ES-I3 (cell line): ENCODE data around the gene RAB7A.
"Not testable (repeated sequence)": the region's sequence is repeated elsewhere in the genome, so short reads cannot be mapped to it uniquely, and the experiment has no call there.

ENCODE experiments used
- H3K36me3 ChIP-seq: 2 replicates; pipeline ENCODE4 v1.6.1; 2013; ENCODE audit warnings: mild to moderate bottlenecking, low read length, control low read depth, moderate library complexity; ENCODE audit not compliant: insufficient read depth
- H3K4me1 ChIP-seq: 2 replicates; pipeline ENCODE4 v1.6.1; 2013; ENCODE audit warnings: mild to moderate bottlenecking, control low read depth, low read length; ENCODE audit not compliant: insufficient read depth
- H3K9ac ChIP-seq: 2 replicates; pipeline ENCODE4 v1.6.1; 2013; ENCODE audit warnings: low read depth, mild to moderate bottlenecking, low read length, moderate library complexity
- H3K9me3 ChIP-seq: 2 replicates; pipeline ENCODE4 v1.6.1; 2013; ENCODE audit warnings: mild to moderate bottlenecking, low read length, moderate library complexity; ENCODE audit not compliant: control insufficient read depth, insufficient read depth

RAB7A gene

DNA sequence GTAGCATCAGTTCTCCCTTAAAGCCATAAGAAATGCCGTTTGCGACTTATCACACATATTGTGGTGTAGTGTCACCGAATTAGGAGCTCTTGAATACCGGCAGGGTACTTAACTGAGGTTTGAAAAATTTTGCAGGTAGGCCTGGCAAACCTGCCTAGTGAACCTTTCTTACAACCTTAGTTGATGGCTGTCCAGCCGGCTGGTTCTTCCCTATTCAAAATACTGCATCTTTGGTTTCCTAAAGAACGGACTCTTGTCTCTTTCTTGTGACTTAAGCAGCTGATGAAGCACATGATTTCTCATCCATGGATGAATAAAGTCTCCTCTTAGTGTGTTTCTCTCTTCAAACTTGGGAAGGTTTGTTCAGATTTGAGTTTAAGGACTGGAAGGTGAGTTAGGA, 1.5 kb downstream of the RAB7A start:
- Histone ChIP-seq H3K9ac (peak overlapping the region; percentile 94; the same call in 1 of the 2 replicates), H3K9me3 (no peaks in the 10 kb centered on the region), H3K4me1 (peaks cover 28% of the 10 kb centered on the region), H3K36me3 (no peaks in the 10 kb centered on the region)

DNA sequence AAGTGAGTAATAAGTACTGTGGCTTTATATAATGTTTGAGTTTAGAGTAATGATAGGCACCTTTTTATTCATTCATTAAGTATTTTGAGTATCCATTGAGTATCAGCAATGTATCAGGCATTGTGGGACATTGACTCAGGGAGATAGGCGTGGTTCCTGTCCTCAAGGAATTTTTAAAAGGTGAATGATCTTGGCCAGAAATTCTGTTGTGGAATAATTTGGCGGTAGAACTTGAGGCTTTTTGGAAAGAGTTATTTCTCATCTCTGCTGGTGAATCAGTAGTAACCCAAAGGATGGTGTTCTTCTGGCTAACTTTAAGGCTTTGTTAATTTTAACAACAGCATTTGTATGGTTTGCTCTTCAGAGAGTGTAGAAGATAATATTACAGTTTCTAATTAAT, 2.0 kb downstream of the RAB7A start:
- peaks cover 27% of the 10 kb centered on the region for H3K4me1 ChIP-seq
- H3K36me3 ChIP-seq: no peaks in the 10 kb centered on the region
- peak overlapping the region; percentile 94; the same call in 1 of the 2 replicates for H3K9ac ChIP-seq
- no peaks in the 10 kb centered on the region for H3K9me3 ChIP-seq

DNA sequence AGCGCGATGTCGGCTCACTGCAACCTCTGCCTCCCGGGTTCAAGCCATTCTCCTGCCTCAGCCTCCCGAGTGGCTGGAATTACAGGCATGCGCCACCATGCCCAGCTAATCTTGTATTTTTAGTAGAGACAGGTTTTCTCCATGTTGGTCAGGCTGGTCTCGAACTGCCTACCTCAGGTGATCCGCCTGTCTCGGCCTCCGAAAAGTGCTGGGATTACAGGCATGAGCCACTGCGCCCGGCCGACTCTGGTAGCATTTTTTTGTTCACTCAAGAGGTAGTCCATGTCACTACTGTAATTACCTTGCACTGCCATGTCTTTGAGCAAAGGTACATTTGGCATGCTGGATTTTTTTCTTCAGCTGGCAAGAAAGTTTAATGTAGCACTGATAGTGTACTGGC, 2.5 kb downstream of the RAB7A start:
- H3K36me3 ChIP-seq, H3K9me3 ChIP-seq, H3K9ac ChIP-seq: not testable (repeated sequence)
- H3K4me1 ChIP-seq: peaks cover 22% of the 10 kb centered on the region

DNA sequence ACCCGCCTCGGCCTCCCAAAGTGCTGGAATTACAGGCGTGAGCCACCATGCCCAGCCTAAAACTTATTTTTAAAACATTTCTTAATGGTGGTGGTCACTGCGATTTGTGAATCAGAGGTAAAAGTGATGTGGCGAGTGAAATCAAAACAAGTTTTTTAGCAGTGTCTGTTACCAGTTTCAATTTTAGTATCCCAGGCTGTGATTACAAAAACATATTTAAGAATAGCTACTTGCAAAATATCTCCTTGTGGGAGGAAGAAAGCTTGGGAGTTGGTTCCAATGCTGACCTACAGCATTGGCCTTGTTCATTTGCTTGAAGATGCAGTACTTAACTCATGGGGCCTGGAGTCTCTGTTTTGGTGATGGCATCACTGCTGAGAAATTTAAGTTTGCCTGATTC, 4.5 kb downstream of the RAB7A start:
- Histone ChIP-seq H3K9ac (no peak overlapping the region), H3K36me3 (no peaks in the 10 kb centered on the region; the same call in 1 of the 2 replicates), H3K9me3 (no peaks in the 10 kb centered on the region), H3K4me1 (peaks cover 15% of the 10 kb centered on the region)

DNA sequence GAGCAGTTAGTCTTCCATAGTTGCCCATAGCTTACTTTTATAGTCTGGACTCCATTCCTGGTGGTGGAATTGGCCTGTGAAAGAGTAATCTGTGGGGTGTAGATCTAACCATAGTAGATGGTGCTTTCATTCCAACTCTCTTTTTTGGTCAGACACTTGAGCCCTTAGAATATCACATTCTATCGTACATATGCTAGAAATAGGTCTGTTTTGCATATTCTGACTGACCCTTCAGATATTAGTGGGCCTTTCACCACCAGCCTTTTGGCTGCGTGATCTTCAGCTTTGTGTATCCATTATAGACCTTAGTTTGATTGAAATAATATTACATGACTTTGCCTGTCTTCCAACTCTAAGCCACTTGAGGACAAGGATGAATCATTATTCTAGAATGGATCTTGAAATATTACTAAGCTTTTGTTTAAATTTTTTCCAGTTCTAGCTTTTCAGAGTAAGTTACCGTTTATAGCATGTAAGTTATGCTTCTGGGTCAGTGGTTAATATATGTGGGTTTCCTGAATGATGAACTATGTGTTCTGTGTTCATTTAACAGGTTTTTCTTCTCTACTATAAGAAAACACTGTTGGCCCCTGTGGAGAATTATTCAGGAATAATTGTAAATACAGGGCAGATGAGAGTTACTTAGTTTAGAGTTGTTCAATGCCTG, 8.7 kb downstream of the RAB7A start:
- Histone ChIP-seq H3K4me1 (peaks cover 11% of the 10 kb centered on the region; the same call in 1 of the 2 replicates), H3K9me3 (no peaks in the 10 kb centered on the region; the same call in 1 of the 2 replicates), H3K36me3 (no peaks in the 10 kb centered on the region; the same call in 1 of the 2 replicates), H3K9ac (no peak overlapping the region)

DNA sequence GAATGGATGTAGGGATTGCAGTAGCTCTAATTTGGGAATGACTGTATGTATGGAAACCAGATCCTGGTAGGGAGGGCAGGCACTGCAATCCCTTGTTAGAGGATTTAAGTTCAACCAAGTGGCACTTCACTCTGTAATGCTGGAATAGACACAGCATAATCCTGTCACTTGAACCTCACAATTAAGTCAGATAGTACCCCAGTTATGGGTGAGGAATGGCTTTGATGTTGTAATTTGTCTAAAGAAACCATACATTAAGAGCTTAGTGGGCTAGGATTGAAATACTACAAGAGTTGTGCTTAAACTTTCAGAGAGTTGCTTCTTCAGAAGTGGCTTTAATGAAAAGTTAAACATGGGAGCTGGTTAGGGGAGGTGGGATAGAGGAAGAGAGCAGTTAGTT, 9.3 kb downstream of the RAB7A start:
- no peaks in the 10 kb centered on the region; the same call in 1 of the 2 replicates for H3K9me3 ChIP-seq
- no peaks in the 10 kb centered on the region; the same call in 1 of the 2 replicates for H3K36me3 ChIP-seq
- H3K9ac ChIP-seq: no peak overlapping the region
- H3K4me1 ChIP-seq: peaks cover 11% of the 10 kb centered on the region; the same call in 1 of the 2 replicates

DNA sequence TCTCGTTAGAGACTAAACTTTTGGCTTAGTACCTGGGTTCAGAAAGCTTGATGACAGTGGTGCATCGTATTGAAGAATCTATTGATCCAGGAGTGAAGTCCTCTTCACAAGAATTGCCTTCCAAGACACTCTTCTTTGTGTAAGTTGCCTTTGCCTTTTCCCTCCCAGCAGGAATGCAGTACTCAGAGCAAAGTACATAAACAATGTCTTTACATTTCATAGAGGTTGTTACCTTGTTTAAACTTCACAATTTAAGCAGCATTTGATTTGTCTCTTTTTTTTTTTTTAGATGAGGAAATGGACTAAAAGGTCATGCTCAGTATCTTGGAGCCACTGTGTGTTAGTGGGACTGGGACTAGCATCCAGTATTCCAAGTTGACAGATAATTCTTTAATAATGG, 9.9 kb downstream of the RAB7A start:
- Histone ChIP-seq H3K36me3 (no peaks in the 10 kb centered on the region; the same call in 1 of the 2 replicates), H3K9ac (no peak overlapping the region)

DNA sequence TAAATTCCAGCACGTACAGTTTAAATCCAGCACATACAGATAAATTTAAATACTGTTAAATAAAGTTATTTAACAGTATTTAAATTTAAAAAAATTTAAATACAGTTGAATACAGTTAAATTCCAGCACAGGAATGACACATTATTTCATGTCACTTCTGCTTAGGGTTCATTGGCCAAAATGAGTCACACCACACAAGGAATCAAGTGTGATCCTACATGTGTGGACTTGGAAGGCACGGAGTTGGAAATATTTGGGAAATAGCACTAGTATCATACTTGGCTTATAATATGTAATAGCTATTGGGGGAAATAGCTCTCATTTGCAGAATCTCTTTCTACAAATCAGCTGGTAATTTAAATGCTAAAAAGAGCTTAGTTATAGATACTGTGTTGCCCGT, 10.6 kb downstream of the RAB7A start:
- Histone ChIP-seq H3K9me3 (no peaks in the 10 kb centered on the region; the same call in 1 of the 2 replicates), H3K9ac (no peak overlapping the region), H3K4me1 (peaks cover 7% of the 10 kb centered on the region; the same call in 1 of the 2 replicates), H3K36me3 (no peaks in the 10 kb centered on the region; the same call in 1 of the 2 replicates)

More for the DNA sequence above, 9.9 kb downstream of the RAB7A start:
- no peaks in the 10 kb centered on the region; the same call in 1 of the 2 replicates for H3K9me3 ChIP-seq
- H3K4me1 ChIP-seq: peaks cover 11% of the 10 kb centered on the region; the same call in 1 of the 2 replicates

DNA sequence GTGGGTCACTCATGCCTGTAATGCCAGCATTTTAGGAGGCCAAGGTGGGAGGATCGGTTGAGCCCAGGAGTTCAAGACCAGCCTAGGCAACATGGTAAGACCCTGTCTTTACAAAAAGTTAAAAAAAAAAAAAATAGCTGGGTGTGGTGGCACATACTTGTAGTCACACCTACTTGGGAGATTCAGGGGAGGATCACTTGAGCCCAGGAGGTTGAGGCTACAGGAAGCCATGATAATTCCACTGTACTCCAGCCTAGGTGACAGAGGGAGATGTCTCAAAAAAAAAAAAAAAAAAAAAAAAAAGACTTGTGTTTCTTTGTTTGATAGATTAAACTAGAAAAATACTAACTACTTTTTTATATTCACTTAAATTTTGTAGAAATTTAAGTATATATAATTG, 14.6 kb downstream of the RAB7A start:
- Histone ChIP-seq H3K9me3 (peaks cover 7% of the 10 kb centered on the region), H3K9ac (no peak overlapping the region), H3K36me3 (peaks cover 10% of the 10 kb centered on the region), H3K4me1 (peaks cover under 1% of the 10 kb centered on the region; the same call in 1 of the 2 replicates)

DNA sequence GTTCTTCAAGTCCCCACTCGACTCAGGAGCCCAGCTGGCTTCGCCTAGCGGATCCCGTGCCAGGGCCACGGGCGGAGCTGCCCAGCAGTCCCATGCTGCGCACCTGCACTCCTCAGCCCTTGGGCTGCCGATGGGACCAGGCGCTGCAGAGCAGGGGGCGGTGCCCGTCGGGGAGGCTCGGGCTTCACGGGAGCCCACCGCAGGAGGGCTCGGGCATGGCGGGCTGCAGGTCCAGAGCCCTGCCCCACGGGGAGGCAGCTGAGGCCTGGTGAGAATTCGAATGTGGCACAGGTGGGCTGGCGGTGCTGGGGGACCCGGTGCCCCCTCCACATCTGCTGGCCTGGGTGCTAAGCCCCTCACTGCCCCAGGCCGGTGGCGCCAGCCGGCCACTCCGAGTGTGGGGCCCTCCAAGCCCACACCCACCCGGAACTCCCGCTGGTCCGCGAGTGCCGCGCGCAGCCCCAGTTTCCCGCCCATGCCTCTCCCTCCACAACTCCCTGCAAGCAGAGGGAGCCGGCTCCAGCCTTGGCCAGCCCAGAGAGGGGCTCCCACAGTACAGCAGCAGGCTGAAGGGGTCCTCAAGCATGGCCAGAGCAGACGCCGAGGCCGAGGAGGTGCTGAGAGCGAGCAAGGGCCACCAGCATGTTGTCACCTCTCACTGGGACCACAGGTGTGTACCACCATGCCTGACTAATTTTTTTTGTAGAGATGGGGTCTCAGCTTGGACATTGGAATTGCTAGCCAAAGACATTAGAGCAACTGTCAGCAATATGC, 17.0 kb downstream of the RAB7A start:
- Histone ChIP-seq H3K36me3 (peaks cover 14% of the 10 kb centered on the region), H3K4me1 (no peaks in the 10 kb centered on the region), H3K9ac (no peak overlapping the region), H3K9me3 (peaks cover 7% of the 10 kb centered on the region)

DNA sequence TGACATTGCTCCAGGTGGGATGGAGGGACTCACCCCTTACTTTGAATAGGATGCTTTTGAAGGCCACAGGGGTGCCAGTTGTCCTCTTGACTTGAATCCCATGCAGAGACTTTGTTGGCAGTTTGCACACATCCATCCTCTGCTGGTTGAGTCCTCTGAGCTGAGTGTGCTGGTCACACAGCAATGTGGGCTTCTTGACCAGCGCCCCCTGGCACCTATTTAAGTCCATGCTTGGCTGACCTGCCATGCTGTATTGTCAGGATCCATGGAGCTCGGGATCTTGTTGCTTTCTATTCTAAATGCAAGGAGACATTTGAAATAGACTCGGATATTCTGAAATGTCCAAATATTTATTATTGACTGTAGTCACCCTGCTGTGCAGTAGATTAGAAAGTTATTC, 19.8 kb downstream of the RAB7A start:
- H3K36me3 ChIP-seq: peaks cover 14% of the 10 kb centered on the region
- no peak overlapping the region for H3K9ac ChIP-seq
- no peaks in the 10 kb centered on the region for H3K4me1 ChIP-seq
- peaks cover 7% of the 10 kb centered on the region for H3K9me3 ChIP-seq

DNA sequence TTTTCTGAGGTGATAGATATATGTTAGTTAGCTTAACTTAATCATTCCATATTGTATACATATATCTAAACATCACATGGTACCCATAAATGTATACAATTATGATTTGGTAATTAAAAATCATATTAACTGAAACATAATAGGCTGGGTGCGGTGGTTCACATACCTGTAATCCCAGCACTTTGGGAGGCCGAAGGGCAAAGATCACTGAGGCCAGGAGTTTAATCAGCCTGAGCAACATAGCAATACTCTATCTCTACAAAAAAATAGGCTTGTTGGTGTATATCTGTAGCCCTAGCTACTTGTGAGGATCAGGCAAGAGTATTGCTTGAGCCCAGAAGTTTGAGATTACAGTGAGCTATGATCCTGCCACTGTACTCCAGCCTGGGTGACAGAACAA, 20.9 kb downstream of the RAB7A start:
- H3K4me1 ChIP-seq: no peaks in the 10 kb centered on the region
- H3K9ac ChIP-seq: no peak overlapping the region
- peaks cover 13% of the 10 kb centered on the region for H3K36me3 ChIP-seq
- H3K9me3 ChIP-seq: peaks cover 7% of the 10 kb centered on the region

DNA sequence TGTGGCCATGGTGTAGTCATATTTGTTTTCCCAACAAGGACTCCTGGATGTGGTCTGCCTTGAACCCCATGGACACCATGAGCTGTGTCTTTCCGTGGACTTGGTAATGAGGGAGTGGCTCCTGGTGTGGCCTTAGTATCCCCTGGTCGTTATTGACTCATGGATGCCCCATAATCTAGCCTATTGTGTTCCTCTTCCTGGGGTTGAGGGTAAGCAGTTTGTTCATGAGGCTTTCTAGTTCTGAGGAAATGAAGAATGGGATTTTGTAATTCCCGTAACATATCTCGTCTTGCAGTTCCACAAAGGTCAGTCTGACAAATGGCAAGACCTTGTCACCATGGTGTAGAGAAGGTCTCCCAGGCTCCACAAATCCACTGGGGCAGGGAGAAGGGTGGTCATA, 22.6 kb downstream of the RAB7A start:
- Histone ChIP-seq H3K9ac (no peak overlapping the region), H3K4me1 (no peaks in the 10 kb centered on the region), H3K36me3 (peaks cover 6% of the 10 kb centered on the region), H3K9me3 (no peaks in the 10 kb centered on the region; the same call in 1 of the 2 replicates)

DNA sequence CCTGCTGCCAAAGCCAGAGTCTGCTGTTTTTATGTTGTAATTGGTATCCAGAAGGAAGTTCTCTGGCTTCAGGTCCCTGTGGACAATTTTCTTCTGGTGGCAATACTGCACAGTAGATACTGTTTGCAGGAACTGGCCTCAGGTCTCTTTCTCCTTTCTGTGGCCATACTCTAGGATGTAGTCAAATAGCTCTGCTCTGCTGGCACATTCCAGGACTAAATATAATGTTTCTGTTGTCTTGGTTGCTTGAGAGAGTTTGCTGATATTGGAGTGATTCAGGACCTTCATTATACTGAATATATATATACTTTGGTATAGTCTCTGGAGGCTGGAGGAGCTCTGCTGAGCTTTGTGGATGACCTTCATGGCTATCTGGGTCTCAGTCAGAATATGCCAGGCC, 23.1 kb downstream of the RAB7A start:
- Histone ChIP-seq H3K9me3 (no peaks in the 10 kb centered on the region; the same call in 1 of the 2 replicates), H3K36me3 (peaks cover 5% of the 10 kb centered on the region; the same call in 1 of the 2 replicates), H3K4me1 (no peaks in the 10 kb centered on the region), H3K9ac (no peak overlapping the region)

DNA sequence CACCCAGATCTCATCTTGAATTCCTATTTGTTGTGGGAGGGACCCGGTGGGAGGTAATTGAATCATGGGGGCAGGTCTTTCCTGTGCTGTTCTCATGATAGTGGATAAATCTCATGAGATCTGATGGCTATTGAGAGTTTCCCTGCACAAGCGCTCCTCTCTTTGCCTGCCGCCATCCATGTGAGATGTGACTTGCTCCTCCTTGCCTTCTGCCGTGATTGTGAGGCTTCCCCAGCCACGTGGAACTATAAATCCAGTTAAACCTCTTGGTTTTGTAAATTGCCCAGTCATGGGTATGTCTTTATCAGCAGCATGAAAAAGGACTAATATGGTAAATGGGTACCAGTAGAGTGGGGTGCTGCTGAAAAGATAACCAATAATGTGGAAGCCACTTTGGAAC, 23.6 kb downstream of the RAB7A start:
- H3K4me1 ChIP-seq, H3K9ac ChIP-seq, H3K36me3 ChIP-seq, H3K9me3 ChIP-seq: not testable (repeated sequence)
